ENCODE results near the gene RAPGEF2.
"Not testable (repeated sequence)": the region's sequence is repeated elsewhere in the genome, so short reads cannot be mapped to it uniquely, and the experiment has no call there.

RAPGEF2 gene, protein sequence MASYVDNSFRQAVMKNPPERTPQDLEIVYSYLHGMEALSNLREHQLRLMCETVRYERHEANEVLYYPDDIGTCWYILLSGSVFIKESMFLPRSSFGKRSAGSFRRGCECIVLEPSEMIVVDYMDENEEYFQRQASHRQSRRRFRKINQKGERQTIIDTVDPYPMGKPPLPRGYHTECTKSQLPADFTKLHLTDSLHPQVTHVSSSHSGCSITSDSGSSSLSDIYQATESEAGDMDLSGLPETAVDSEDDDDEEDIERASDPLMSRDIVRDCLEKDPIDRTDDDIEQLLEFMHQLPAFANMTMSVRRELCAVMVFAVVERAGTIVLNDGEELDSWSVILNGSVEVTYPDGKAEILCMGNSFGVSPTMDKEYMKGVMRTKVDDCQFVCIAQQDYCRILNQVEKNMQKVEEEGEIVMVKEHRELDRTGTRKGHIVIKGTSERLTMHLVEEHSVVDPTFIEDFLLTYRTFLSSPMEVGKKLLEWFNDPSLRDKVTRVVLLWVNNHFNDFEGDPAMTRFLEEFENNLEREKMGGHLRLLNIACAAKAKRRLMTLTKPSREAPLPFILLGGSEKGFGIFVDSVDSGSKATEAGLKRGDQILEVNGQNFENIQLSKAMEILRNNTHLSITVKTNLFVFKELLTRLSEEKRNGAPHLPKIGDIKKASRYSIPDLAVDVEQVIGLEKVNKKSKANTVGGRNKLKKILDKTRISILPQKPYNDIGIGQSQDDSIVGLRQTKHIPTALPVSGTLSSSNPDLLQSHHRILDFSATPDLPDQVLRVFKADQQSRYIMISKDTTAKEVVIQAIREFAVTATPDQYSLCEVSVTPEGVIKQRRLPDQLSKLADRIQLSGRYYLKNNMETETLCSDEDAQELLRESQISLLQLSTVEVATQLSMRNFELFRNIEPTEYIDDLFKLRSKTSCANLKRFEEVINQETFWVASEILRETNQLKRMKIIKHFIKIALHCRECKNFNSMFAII (N-terminal part only)

DNA sequence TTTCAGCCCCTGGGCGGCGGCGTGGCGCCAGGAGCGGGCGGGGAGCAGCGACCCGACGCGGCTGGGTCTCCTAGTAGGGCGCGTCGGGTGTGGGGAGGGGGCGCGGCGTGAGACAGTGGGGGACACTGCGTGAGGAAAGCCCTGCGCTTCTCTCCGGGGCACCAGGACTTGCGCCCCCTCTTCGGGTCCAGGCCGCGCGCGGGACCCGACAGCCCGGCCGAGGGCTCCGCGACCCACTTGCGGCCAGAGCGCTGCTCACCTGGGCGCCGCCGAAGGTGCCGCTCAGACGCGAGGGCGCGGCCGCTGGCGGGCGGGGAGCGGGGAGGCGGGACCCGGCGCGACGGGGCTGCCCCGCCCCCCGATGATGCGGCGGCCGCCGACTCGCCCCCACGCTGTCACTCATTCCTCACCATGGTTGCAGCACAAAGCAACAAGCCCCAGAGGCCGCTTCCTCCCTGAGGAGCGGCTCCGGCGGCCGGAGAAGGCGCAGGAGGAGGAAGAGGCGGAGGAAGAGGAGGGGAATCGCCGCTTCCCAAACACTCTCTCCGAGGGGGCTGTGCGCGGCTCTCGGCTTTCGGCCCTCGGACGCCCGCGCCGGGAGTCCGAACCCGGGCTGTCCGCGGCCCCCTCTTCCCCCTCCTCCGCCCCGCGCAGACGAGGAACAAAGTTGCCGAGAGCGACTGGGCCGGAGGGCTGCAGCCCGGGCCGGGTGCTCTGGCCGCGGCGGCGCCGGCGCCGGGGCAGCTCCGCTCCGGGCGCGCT is at the start of gene RAPGEF2:
Gene RAPGEF2 (plus strand): TSS at position 458 of the 762 bp plus-strand sequence. CDS start 1,084 bp downstream, outside the sequence.
- peak; percentile 94 for FAIRE-seq
- peak; percentile 92 for DNase-seq (ENCODE audit: insufficient read length, low spot score)

DNA sequence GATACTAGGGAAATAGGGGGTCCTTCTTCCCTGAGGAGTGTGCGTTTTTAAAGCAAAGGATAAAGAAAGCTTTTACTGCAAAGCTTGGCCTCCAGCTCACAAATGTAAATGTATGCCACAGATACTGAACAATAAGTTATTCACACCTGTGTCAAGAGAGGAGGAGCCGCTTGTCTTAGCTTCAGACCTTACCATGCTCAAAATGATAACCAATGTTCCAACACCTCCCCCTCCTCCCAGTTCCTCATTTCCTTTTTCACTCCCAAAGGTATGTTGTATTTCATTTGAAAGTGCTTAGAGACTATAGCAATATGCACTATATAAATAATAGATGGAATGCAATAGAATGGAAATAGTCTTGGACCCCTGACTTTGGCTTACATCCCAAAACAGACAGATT is 47.0 kb upstream of the RAPGEF2 start:
- no peak for DNase-seq (ENCODE audit: insufficient read length, low spot score)
- FAIRE-seq: peak; percentile 87

DNA sequence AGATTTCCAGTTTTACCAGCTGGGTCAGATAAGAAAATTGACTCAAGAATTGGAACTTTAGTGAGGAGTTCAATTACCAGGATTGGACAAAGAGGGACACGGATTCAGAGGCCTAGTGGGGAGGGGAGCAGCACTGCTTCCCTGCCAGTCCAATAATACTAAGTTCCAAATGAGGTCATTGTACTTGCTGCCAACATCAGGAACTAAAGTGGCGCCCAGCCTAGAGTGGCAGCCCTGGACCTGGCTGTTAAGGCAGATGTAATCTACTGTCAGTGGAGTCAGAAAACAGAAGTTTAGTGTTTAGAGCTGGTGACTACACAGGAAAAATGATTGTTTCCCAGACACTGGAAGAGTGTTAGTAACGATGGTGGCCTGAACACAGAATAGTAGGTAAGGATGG is 42.7 kb upstream of the RAPGEF2 start:
- FAIRE-seq: no peak
- no peak for DNase-seq (ENCODE audit: insufficient read length, low spot score)

DNA sequence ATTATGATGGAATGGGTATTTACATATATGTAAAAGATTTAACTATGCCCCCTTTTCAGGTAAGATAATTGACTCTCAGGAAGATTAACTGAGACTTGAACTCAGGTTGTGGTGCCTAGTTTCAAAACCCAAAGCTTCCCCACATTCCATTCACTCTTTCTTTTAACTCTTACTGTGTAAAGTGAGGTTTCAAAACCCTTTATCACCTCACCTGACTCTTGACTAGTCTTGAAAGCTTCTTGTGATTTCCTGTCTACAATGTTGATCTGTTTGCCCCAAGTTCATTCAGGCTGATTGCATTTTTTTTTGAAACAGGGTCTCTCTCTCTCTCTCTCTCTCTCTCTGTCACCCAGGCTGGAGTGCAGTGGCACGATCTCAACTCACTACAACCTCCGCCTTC is 40.5 kb upstream of the RAPGEF2 start:
- FAIRE-seq (peak; percentile 31), DNase-seq (ENCODE audit: insufficient read length, low spot score) (no peak)

DNA sequence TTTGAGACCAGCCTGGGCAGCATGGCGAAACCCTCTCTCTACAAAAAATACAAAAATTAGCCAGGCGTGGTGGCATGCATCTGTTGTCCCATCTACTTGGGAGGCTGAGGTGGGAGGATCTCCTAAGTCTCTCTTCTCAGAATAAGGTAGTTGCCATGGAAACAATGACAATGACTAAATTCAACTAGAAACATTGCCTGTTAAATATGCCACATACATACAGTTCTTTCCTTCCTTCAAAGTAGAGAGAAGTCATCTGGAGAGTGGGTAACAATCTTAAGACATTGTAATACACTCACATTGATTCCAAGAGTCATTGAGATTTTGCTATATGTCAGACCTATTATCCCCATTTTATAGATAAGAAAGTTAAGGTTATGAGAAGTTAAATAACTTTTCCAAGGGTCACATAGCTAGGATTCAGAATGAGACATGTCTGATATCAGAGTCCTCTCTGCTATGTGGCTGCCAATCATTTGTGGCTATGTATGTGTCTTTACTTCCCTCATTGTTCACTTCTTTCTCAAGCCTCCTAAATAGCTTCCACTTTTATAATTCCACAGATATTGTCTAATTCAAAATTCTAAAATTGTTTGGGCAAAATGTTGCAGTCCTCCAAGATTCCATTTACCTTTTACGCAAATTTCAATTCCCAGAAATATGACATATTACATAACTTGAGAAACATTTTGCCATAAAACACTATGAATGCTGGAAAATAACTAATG is 37.2 kb upstream of the RAPGEF2 start:
- FAIRE-seq (no peak), DNase-seq (ENCODE audit: insufficient read length, low spot score) (no peak)

DNA sequence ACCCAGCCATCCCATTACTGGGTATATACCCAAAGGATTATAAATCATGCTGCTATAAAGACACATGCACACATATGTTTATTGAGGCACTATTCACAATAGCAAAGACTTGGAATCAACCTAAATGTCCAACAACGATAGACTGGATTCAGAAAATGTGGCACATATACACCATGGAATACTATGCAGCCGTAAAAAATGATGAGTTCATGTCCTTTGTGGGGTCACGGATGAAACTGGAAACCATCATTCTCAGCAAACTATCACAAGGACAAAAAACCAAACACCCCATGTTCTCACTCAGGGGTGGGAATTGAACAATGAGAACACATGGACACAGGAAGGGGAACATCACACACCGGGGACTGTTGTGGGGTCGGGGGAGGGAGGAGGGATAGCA is 34.7 kb upstream of the RAPGEF2 start:
- FAIRE-seq; DNase-seq (ENCODE audit: insufficient read length, low spot score): not testable (repeated sequence)

DNA sequence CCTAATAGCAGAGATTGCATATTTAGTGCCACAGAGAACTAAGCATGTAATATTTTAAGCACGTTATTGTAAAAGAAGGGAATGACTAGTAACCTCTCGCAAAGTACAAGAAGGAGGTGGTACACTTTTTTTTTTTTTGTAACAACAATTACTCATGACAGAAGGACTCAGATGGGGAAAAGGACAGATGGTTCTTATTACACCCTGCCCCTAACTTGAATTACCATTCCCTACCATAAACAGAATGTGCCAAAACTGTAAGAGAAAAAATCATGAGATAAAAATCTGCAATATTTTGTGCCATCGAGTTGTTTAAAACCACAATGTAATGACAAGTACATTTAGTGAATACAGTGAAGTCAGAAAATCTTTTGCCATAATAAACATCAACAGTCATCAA is 33.0 kb upstream of the RAPGEF2 start:
- FAIRE-seq (no peak), DNase-seq (ENCODE audit: insufficient read length, low spot score) (no peak)

DNA sequence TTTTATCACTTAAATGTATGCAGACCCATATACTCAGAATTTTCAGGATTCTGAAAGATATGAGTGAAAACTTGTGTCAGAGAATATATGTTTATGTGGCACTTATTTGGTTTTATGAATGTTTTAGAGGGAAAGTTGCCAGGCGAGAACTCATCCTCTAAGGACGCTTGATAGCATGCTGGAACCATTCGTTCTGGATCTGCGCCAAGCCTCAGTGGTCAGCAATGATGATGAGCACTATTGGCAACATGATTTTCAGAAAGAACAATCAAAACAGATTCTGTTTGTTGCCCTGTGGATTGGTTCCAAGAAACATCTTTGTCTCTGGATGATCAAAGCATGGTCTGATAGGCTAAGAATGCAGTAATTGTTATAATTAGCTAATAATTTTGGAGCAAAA is 32.1 kb upstream of the RAPGEF2 start:
- no peak for DNase-seq (ENCODE audit: insufficient read length, low spot score)
- no peak for FAIRE-seq

DNA sequence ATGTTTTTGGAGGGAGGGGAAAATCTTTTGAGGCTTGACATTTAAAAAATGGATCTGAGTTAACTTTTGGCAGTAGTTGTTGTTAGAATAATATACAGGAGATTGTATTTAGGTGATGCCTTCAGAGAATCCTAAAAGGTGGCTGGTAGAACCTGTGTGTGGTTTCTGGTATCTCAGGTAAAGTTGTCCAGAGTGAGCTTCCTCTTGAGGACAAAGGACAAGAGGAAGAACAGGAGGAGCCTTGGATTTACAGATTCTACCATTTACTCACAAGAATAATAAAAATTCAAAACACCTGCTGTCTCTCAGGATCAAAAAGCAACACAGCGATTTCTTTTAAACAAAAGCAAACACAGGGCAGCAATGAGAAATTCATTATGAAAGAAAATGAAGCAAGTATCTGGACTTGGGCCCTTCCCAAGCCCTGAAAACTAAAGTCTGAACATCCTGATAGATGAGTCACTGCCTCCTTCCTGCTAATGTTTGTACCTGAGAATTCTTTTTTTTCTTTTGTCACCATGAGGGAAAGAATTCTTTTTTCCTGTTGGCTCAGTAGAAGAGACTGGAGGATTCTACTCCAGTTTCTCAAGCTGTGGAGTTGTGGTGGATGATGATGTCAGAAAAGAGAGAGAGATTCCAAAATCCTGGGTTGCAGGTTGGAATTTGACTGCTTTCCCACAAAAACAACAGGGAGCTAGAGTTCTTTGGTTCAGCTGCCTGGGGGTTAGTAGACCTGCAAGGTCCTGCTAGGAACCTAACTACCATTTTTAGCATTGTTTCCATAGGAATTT is 31.5 kb upstream of the RAPGEF2 start:
- FAIRE-seq (peak; percentile 64), DNase-seq (ENCODE audit: insufficient read length, low spot score) (no peak)

DNA sequence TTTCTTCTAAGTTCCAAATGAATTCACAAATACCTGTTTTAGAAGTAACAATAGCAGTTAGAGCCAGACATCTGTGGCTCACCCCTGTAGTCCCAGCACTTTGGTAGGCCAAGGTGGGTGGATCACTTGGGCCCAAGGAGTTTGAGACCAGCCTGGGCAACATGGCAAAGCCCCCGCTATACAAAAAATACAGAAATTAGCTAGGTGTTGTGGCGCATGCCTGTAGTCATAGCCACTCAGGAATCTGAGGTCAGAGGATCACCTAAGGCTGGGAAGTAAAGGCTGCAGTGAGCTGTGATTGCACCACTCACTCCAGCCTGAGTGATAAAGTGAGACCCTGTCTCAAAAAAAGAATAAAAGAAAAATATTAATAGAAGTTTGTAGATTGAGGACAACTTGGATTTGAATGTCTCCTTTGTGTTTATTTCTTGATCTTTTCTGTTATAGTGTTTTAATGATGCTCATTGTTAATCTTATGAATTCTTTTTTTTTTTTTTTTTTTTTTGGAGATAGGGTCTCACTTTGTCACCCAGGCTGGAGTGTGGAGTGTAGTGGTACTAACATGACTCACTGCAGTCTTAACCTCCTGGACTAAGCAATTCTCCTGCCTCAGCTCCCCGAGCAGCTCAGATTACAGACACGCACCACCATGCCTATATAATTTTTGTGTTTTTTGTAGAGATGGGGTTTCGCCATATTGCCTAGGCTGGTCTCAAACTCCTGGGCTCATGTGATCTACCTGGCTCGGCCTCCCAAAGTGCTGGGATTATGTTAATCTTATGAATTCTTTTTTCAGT is 30.7 kb upstream of the RAPGEF2 start:
- FAIRE-seq: no peak
- no peak for DNase-seq (ENCODE audit: insufficient read length, low spot score)

DNA sequence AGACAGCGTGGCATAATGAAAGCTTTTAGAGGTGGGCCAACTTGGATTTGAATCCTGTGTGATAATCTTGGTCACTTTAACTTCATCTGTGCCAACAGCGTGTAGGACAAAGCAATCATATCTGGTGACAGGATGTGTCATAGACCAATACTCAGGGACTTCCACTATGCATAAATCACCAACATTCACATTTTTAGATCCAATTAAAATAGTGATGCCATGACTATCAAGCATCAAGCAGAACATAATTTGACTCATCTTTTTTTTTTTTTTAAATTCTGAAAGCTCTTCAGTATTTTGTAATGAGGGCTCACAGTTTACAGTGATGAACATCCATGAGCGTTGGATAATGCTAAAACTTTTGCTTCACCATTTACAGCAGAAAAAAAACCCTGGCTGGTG is 27.3 kb upstream of the RAPGEF2 start:
- FAIRE-seq: no peak

DNA sequence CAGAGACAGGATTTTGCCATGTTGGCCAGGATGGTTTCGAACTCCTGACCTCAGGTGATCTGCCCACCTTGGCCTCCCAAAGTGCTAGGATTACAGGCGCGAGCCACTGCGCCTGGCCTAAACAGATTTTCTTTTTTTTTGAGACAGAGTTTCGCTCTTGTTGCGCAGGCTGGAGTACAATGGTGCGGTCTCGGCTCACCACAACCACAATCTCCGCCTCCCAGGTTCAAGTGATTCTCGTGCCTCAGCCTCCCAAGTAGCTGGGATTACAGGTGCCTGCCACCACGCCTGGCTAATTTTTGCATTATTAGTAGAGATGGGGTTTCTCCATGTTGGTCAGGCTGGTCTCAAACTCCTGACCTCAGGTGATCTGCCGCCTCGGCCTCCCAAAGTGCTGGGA is 25.9 kb upstream of the RAPGEF2 start:
- DNase-seq (ENCODE audit: insufficient read length, low spot score); FAIRE-seq: not testable (repeated sequence)

More for the DNA sequence above, 27.3 kb upstream of the RAPGEF2 start:
- DNase-seq (ENCODE audit: insufficient read length, low spot score): no peak

DNA sequence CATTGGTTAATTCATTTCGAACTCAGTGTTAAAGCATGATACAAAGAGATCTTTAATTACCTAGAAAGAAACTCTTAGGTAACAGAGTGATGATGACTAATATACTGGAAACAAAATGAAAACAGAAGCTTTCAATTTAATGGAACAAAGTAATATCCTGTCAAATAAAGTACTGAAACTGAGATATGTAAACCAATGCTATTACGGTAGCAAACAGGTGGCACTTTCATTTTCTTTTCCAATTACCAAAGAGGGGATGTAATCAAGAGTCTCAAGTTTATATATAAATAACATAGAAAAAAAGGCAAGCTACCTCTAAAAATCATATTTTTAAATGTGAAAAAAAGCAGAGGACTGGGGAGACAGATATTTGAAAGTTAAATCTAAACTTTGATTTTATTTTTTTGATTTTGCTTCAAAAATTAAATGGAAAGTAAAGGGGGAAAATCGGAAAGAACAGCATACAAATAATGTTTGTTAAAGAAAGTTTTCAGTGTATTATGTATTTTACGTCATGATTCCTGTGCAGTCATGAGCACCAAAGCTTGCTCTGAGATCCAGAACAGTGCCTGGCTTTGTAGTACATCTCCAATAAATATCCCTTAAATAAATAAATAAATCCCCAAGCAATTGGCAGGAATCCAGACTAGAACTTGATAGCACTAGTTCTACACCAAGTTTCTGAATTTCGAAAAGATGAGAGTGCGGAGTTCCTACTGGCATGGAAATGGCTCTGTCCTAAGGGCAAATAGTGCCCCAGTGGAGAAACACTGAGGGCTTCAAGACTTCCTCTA is 25.0 kb upstream of the RAPGEF2 start:
- DNase-seq (ENCODE audit: insufficient read length, low spot score): peak; percentile 49
- FAIRE-seq: peak; percentile 94

DNA sequence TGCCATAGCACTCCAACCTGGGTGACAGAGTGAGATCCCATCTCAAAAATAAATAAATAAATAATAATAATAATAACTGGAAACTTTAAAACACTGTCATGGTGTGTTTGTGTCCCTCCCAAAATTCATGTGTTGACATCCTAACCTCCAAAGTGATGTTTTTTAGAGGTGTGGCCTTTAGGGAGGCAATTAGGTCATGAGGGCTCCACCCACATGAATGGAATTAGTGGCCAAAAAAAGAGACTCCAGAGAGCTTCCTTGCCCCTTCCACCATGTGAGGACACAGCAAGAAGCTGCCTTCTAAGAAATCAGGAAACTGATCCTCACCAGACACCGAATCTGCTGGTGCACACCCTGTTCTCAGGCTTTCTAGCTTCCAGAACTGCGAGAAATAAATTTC is 23.8 kb upstream of the RAPGEF2 start:
- DNase-seq (ENCODE audit: insufficient read length, low spot score) (no peak), FAIRE-seq (peak; percentile 4)

DNA sequence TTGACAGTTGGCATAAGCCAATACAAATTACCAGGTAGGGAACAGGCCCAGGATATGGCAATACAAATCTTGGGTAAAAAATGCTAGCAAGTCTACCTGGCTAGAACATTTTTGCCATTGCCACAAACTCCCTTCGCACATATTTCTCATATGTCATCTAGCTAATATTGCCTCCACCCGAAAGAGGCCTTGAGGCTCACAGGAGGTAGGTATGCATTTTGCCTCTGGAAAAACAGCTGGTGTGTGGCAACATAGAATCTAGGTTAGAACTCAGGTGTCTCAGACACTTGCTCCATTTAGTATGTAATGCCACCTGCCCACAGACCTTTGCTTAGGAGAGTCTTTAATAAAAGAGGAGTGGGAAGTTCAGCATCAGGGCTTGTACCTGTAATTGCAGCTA is 16.3 kb upstream of the RAPGEF2 start:
- DNase-seq (ENCODE audit: insufficient read length, low spot score) (no peak), FAIRE-seq (no peak)

DNA sequence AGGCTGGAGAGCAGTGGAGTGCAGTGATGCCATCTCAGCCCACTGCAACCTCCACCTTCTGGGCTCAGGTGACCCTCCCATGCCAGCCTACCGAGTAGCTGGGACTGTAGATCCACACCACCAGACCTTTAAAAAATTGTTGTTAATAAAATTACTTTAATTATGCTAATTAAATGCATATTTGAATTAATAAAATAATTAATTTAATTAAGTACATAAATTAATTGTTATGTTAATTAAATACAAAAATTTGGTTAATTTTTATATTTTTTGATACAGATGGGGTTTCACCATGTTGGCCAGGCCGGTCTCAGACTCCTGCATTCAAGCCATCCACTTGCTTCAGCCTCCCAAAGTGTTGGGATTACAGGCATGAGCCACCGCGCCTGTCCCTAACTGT is 12.6 kb upstream of the RAPGEF2 start:
- DNase-seq (ENCODE audit: insufficient read length, low spot score) (no peak), FAIRE-seq (no peak)

DNA sequence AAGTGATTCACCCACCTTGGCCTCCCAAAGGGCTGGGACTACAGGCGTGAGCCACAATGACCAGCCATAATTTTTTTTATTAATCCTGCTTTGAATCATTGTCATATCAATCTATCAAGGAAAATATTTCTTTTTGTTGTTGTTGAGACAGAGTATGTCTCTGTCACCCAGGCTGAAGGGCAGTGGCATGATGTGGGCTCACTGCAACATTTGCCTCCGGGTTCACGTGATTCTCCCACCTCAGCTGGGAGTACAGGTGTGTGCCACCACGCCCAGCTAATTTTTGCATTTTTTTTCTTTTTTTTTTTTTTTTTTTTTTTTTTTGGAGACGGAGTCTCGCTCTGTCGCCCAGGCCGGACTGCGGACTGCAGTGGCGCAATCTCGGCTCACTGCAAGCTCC is 8.7 kb upstream of the RAPGEF2 start:
- not testable (repeated sequence) for DNase-seq (ENCODE audit: insufficient read length, low spot score); FAIRE-seq

DNA sequence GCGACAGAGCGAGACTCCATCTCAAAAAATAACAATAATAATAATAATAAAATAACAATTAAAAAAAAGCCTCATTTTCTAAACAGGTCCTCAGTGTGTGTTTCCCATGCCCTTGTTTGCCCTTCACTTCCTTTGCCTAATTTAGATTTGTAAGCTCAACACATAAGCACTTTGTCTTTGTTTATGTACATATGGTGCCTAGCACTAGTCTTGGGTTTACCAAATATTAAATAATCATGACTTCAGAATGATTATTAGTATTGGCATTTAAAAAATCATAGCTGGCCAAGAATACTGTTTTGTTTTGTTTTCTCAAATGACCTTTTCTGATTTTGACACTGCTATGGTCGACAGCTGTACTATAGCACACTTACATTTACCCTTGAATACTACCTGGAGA is 6.4 kb upstream of the RAPGEF2 start:
- DNase-seq (ENCODE audit: insufficient read length, low spot score) (no peak), FAIRE-seq (no peak)

All from GM19239 (cell line).